WTC11 (cell line): ENCODE results near the gene BFAR. TPM values are rescaled to one million over a fixed set of nuclear protein-coding genes. Genes with fewer than 3 reads are reported as not detected.

Experiments used
- ATAC-seq: fragments of 200-7000 bp; cut with Tn5 transposase; 2 replicates; pipeline ENCODE4 v1.10.0; 2021; ENCODE audit warnings: mild to moderate bottlenecking, moderate library complexity
- CTCF ChIA-PET: fragments of 300-600 bp; sonication (Branson Sonifier 250); formaldehyde crosslinking; loops from one replicate; lab custom pipeline; 2021; ENCODE audit warnings: antibody characterized with exemption; lab: Charles Lee
- POLR2A ChIA-PET: fragments of 350-600 bp; sonication (Branson Sonifier 250); formaldehyde crosslinking; loops from one replicate; lab custom pipeline; 2021; ENCODE audit warnings: antibody characterized with exemption; lab: Charles Lee
- DNase-seq: peaks from one replicate; pipeline ENCODE4 v3.0.0; 2021; ENCODE audit warnings: low spot score
- H3K27ac Mint-ChIP-seq: 2 replicates; pipeline ENCODE4 v1.8.0; 2021; ENCODE audit warnings: mixed read lengths
- H3K27me3 Mint-ChIP-seq: 2 replicates; pipeline ENCODE4 v1.8.0; 2021; ENCODE audit warnings: low read depth, mild to moderate bottlenecking, moderate library complexity, mixed read lengths
- H3K36me3 Mint-ChIP-seq: 2 replicates; pipeline ENCODE4 v1.8.0; 2021; ENCODE audit warnings: mixed read lengths
- H3K4me1 Mint-ChIP-seq: 2 replicates; pipeline ENCODE4 v1.8.0; 2022; ENCODE audit warnings: mixed read lengths
- H3K4me3 Mint-ChIP-seq: 2 replicates; pipeline ENCODE4 v1.8.0; 2021; ENCODE audit warnings: mild to moderate bottlenecking, moderate library complexity, mixed read lengths
- H3K9me3 Mint-ChIP-seq: 2 replicates; pipeline ENCODE4 v1.8.0; 2021; ENCODE audit warnings: mixed read lengths
- ATF1 ChIP-seq: sonication (generic); formaldehyde crosslinking; IDR thresholded peaks from 2 replicates; pipeline ENCODE4 v1.8.1; 2023; ENCODE audit warnings: mild to moderate bottlenecking, moderate library complexity, missing genetic modification reagents
- CDX4 ChIP-seq: fragments of 250-450 bp; sonication (Bioruptor Pico); IDR thresholded peaks from 2 replicates; pipeline ENCODE4 v1.9.0; 2021; ENCODE audit warnings: moderate library complexity, mild to moderate bottlenecking, inconsistent platforms, borderline replicate concordance
- ELF4 ChIP-seq: sonication (generic); formaldehyde crosslinking; IDR thresholded peaks from 2 replicates; pipeline ENCODE4 v1.8.1; 2022; ENCODE audit warnings: low read depth, mild to moderate bottlenecking, moderate library complexity, missing genetic modification reagents
- ETV6 ChIP-seq: sonication (generic); formaldehyde crosslinking; IDR thresholded peaks from 2 replicates; pipeline ENCODE4 v1.8.1; 2022; ENCODE audit warnings: mild to moderate bottlenecking, missing genetic modification reagents
- GRHL2 ChIP-seq: fragments of 250-450 bp; sonication (Bioruptor Pico); IDR thresholded peaks from 2 replicates; pipeline ENCODE4 v1.8.0; 2022; ENCODE audit warnings: mild to moderate bottlenecking, moderate library complexity; ENCODE audit not compliant: insufficient replicate concordance, severe bottlenecking
- HMGA2 ChIP-seq: fragments of 250-450 bp; sonication (Bioruptor Pico); IDR thresholded peaks from 2 replicates; pipeline ENCODE4 v1.4.0; 2021; ENCODE audit warnings: mild to moderate bottlenecking, moderate library complexity
- IRF2 ChIP-seq: sonication (generic); formaldehyde crosslinking; IDR thresholded peaks from 2 replicates; pipeline ENCODE4 v1.8.0; 2022; ENCODE audit warnings: low read depth, missing genetic modification reagents, borderline replicate concordance
- JAZF1 ChIP-seq: fragments of 250-450 bp; sonication (Bioruptor Pico); IDR thresholded peaks from 2 replicates; pipeline ENCODE4 v1.9.0; 2021; ENCODE audit warnings: moderate library complexity, mild to moderate bottlenecking, inconsistent platforms
- MXD4 ChIP-seq: fragments of 250-450 bp; sonication (Bioruptor Pico); IDR thresholded peaks from 2 replicates; pipeline ENCODE4 v1.8.0; 2021; ENCODE audit warnings: mild to moderate bottlenecking, moderate library complexity, borderline replicate concordance
- NFYB ChIP-seq: sonication (generic); formaldehyde crosslinking; conservative IDR thresholded peaks from 2 replicates; pipeline ENCODE4 v1.8.0; 2022; ENCODE audit warnings: low read depth, missing genetic modification reagents
- PRRX2 ChIP-seq: fragments of 250-450 bp; sonication (Bioruptor Pico); IDR thresholded peaks from 2 replicates; pipeline ENCODE4 v1.8.0; 2021; ENCODE audit warnings: mild to moderate bottlenecking
- SMAD3 ChIP-seq: sonication (generic); formaldehyde crosslinking; IDR thresholded peaks from 2 replicates; pipeline ENCODE4 v1.8.0; 2022; ENCODE audit warnings: missing genetic modification reagents, mild to moderate bottlenecking, borderline replicate concordance
- TCF7 ChIP-seq: sonication (generic); formaldehyde crosslinking; IDR thresholded peaks from 2 replicates; pipeline ENCODE4 v1.8.0; 2022; ENCODE audit warnings: mild to moderate bottlenecking, low read depth, missing genetic modification reagents, moderate library complexity
- USF2 ChIP-seq: sonication (generic); formaldehyde crosslinking; IDR thresholded peaks from 2 replicates; pipeline ENCODE4 v1.8.1; 2023; ENCODE audit warnings: mild to moderate bottlenecking, missing genetic modification reagents, moderate library complexity
- ZNF232 ChIP-seq: sonication (generic); formaldehyde crosslinking; IDR thresholded peaks from 2 replicates; pipeline ENCODE4 v1.8.0; 2022; ENCODE audit warnings: mild to moderate bottlenecking, missing genetic modification reagents
- ZNF512 ChIP-seq: sonication (generic); formaldehyde crosslinking; IDR thresholded peaks from 2 replicates; pipeline ENCODE4 v1.8.1; 2022; ENCODE audit warnings: missing genetic modification reagents, borderline replicate concordance
- total RNA-seq: library from RNA; stranded (reverse); gene quantifications from 3 replicates; pipeline ENCODE4 v1.2.3, GENCODE V29; 2021
- TF ChIP-seq, protein P1 (sequence below): sonication (generic); formaldehyde crosslinking; IDR thresholded peaks from 2 replicates; pipeline ENCODE4 v1.8.1; 2023; ENCODE audit warnings: mild to moderate bottlenecking, missing genetic modification reagents
- TF ChIP-seq, protein P2 (sequence below): fragments of 250-450 bp; sonication (Bioruptor Pico); IDR thresholded peaks from 2 replicates; pipeline ENCODE4 v1.9.0; 2021; ENCODE audit warnings: mild to moderate bottlenecking
- TF ChIP-seq, protein P3 (sequence below): sonication (generic); formaldehyde crosslinking; IDR thresholded peaks from 2 replicates; pipeline ENCODE4 v1.8.1; 2022; ENCODE audit warnings: mild to moderate bottlenecking, moderate library complexity, missing genetic modification reagents
- TF ChIP-seq, protein P4 (sequence below): sonication (generic); formaldehyde crosslinking; IDR thresholded peaks from 2 replicates; pipeline ENCODE4 v1.8.1; 2022; ENCODE audit warnings: mild to moderate bottlenecking, missing genetic modification reagents, moderate library complexity, borderline replicate concordance
- TF ChIP-seq, protein P5 (sequence below): sonication (generic); formaldehyde crosslinking; IDR thresholded peaks from 2 replicates; pipeline ENCODE4 v1.8.0; 2023; ENCODE audit warnings: missing genetic modification reagents

The BFAR gene
- total RNA-seq, 1 experiment from 2014 or later: 70.3 TPM

- no peak for TF ChIP-seq CDX4 (CRISPR knock-in tag)
- no peak for TF ChIP-seq USF2 (CRISPR knock-in tag)
- no peak for TF ChIP-seq ETV6
- TF ChIP-seq, all 79 proteins: peak for 0
These were observed 37.0 kb downstream of the BFAR start (continued) for GRCh38 chr16:14669776-14670175.

- Mint-ChIP-seq H3K27me3 (no peaks in the 10 kb centered on the region), H3K4me3 (no peak overlapping the region), H3K4me1 (no peaks in the 10 kb centered on the region), H3K9me3 (peaks cover under 1% of the 10 kb centered on the region; the same call in 1 of the 2 replicates), H3K27ac (no peak overlapping the region), H3K36me3 (peaks cover 15% of the 10 kb centered on the region; the same call in 1 of the 2 replicates)
- ATAC-seq (no peak), DNase-seq (no peak)
- POLR2A ChIA-PET: no interaction called here
- CTCF ChIA-PET: no interaction called here
- no peak for TF ChIP-seq ATF1 (CRISPR knock-in tag)
- no peak for TF ChIP-seq ZNF512 (CRISPR knock-in tag)
- TF ChIP-seq HMGA2 (CRISPR knock-in tag): no peak
- TF ChIP-seq MXD4 (CRISPR knock-in tag): no peak
- no peak for TF ChIP-seq SMAD3 (CRISPR knock-in tag)
- no peak for TF ChIP-seq GRHL2 (CRISPR knock-in tag)
- TF ChIP-seq, protein P1, sequence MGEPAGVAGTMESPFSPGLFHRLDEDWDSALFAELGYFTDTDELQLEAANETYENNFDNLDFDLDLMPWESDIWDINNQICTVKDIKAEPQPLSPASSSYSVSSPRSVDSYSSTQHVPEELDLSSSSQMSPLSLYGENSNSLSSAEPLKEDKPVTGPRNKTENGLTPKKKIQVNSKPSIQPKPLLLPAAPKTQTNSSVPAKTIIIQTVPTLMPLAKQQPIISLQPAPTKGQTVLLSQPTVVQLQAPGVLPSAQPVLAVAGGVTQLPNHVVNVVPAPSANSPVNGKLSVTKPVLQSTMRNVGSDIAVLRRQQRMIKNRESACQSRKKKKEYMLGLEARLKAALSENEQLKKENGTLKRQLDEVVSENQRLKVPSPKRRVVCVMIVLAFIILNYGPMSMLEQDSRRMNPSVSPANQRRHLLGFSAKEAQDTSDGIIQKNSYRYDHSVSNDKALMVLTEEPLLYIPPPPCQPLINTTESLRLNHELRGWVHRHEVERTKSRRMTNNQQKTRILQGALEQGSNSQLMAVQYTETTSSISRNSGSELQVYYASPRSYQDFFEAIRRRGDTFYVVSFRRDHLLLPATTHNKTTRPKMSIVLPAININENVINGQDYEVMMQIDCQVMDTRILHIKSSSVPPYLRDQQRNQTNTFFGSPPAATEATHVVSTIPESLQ (CRISPR knock-in tag): no peak
- no peak for TF ChIP-seq ELF4 (CRISPR knock-in tag)
- TF ChIP-seq NFYB (CRISPR knock-in tag): no peak
- TF ChIP-seq ZNF232 (CRISPR knock-in tag): no peak
- TF ChIP-seq JAZF1: no peak
- no peak for TF ChIP-seq TCF7
- TF ChIP-seq, protein P2, sequence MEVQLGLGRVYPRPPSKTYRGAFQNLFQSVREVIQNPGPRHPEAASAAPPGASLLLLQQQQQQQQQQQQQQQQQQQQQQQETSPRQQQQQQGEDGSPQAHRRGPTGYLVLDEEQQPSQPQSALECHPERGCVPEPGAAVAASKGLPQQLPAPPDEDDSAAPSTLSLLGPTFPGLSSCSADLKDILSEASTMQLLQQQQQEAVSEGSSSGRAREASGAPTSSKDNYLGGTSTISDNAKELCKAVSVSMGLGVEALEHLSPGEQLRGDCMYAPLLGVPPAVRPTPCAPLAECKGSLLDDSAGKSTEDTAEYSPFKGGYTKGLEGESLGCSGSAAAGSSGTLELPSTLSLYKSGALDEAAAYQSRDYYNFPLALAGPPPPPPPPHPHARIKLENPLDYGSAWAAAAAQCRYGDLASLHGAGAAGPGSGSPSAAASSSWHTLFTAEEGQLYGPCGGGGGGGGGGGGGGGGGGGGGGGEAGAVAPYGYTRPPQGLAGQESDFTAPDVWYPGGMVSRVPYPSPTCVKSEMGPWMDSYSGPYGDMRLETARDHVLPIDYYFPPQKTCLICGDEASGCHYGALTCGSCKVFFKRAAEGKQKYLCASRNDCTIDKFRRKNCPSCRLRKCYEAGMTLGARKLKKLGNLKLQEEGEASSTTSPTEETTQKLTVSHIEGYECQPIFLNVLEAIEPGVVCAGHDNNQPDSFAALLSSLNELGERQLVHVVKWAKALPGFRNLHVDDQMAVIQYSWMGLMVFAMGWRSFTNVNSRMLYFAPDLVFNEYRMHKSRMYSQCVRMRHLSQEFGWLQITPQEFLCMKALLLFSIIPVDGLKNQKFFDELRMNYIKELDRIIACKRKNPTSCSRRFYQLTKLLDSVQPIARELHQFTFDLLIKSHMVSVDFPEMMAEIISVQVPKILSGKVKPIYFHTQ (CRISPR knock-in tag): no peak
- TF ChIP-seq PRRX2: no peak
- no peak for TF ChIP-seq IRF2 (CRISPR knock-in tag)
- TF ChIP-seq, protein P3, sequence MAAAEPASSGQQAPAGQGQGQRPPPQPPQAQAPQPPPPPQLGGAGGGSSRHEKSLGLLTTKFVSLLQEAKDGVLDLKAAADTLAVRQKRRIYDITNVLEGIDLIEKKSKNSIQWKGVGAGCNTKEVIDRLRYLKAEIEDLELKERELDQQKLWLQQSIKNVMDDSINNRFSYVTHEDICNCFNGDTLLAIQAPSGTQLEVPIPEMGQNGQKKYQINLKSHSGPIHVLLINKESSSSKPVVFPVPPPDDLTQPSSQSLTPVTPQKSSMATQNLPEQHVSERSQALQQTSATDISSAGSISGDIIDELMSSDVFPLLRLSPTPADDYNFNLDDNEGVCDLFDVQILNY (CRISPR knock-in tag): no peak
- TF ChIP-seq, protein P4, sequence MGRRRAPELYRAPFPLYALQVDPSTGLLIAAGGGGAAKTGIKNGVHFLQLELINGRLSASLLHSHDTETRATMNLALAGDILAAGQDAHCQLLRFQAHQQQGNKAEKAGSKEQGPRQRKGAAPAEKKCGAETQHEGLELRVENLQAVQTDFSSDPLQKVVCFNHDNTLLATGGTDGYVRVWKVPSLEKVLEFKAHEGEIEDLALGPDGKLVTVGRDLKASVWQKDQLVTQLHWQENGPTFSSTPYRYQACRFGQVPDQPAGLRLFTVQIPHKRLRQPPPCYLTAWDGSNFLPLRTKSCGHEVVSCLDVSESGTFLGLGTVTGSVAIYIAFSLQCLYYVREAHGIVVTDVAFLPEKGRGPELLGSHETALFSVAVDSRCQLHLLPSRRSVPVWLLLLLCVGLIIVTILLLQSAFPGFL (CRISPR knock-in tag): no peak
- TF ChIP-seq, protein P5, sequence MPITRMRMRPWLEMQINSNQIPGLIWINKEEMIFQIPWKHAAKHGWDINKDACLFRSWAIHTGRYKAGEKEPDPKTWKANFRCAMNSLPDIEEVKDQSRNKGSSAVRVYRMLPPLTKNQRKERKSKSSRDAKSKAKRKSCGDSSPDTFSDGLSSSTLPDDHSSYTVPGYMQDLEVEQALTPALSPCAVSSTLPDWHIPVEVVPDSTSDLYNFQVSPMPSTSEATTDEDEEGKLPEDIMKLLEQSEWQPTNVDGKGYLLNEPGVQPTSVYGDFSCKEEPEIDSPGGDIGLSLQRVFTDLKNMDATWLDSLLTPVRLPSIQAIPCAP (CRISPR knock-in tag): no peak
These were observed 39.7 kb downstream of the BFAR start for GRCh38 chr16:14672403-14672971.
